Posterior vena cava (tissue), 2 donors: ENCODE measurements around the gene STXBP2. TPM values are rescaled to one million over a fixed set of nuclear protein-coding genes. Genes with fewer than 3 reads are reported as not detected.

Experiments used
- DNase-seq: peaks from one replicate; pipeline ENCODE4 v3.0.0-alpha.2; 2020; ENCODE audit warnings: low spot score
- intact Hi-C, 2 donors: fragments of 100-400 bp; cut with DNase I; formaldehyde crosslinking; loops; one replicate each; pipeline versions ENCODE4 v1.14.1 to v1.14.2; 2022 to 2023
- microRNA-seq, 2 donors: library from miRNA; unstranded; fragments of <30 nt; microRNA quantifications; one replicate each; pipeline ENCODE4 v1.2.0, GENCODE V29; 2020 to 2021; ENCODE audit warnings: borderline microRNAs expressed in 2 of 2
- total RNA-seq, 2 donors: library from RNA; stranded (reverse); fragmentation: NEBNext Ultra II Directional; extraction: Animal tissue kit (Norgen Biotek cat#: 25700); gene quantifications; one replicate each; pipeline ENCODE4 v1.2.1, GENCODE V29; 2021
- donor health status: DM: yes; HTN: yes; CAD: no.
- donor health status: DM: yes; HTN: yes; CAD: no.

STXBP2 gene
- total RNA-seq, 2 donors from 2014 or later: 22.5 to 32.4 TPM

DNA sequence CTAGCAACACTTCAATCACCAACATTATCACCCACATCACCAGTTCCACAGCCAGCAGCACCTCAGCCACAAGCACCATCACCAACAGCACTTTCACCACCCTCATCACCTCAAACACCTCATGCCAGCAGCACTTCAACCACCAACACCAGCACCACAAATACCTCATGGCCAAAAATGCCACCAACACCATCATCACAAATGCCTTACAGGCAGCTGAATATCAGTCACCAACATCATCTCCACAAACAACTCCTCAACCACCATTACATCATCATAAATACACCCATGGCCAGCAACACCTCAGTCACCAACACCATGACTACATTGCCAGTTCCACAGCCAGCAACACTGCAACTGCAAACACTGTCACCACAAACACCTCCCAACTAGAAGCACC lies 54.6 kb downstream of the STXBP2 start:
- intact Hi-C loops: no loop called here
- no peak for DNase-seq

DNA sequence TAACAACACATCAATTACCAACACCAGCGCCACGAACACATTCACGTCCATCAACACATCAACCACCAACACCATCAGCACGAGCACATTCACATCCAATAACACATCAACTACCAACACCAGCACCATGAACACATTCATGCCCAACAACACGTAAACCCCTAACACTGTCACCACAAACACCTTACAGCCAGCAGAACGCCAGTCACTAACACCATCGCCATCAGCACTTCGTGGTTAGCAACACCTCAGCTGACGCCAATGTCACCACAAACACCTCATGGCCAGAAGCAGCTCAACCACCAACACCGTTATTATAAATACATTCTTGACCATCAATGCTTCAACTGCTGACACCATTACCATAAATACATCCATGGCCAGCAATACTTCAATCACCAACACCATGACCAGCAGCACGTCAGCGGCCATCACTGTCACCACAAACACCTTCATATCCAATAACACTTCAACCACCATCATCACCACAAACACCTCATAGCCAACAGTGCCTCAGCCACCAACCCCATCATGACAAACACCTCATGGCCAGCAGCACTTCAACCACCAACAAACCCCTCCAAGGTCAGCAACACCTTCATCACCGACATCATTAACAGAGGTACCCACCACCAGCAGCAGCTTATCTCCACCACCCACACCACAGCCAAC lies 55.6 kb downstream of the STXBP2 start:
- intact Hi-C loops: no loop called here
- DNase-seq: no peak

DNA sequence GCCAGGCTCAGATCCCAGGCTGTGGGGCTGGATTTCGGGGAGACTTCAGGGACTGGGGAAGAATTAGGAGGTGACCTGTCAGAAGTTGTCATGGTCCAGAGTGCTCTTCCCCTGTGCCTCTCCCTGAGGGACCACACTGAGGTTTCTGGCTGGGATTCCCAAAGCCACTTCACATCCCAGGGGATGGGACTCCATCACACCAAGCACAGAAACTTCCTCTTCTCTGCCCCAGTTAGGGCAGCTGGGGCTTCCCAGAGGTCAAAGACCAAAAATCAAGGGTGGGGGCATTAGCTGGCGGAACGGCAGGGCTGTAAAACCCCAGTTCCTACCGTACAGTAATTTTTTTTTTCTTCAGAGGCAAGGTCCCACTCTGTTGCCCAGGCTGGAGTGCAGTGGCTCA lies 57.6 kb downstream of the STXBP2 start:
- intact Hi-C loops: no loop called here
- DNase-seq: no peak

Small RNA genes lying within 50 kb of the gene (microRNA-seq; reads per million reads assigned to microRNA genes)
- 0 reads per million in 2 donors for gene MIR6792

Other genes starting within 250 kb of the STXBP2 start
- gene PEX11G, start 148.1 kb upstream of the STXBP2 start, total RNA-seq: 1 to 10 TPM; 2.7 to 4.1 TPM
- gene ZNF358, start 121.0 kb upstream of the STXBP2 start, total RNA-seq: 10 to 100 TPM; 52.3 to 55.0 TPM
- gene MCOLN1, start 114.5 kb upstream of the STXBP2 start, total RNA-seq: 10 to 100 TPM; 23.1 to 26.1 TPM
- gene PNPLA6, start 101.4 kb upstream of the STXBP2 start, total RNA-seq: 10 to 100 TPM; 78.0 to 79.3 TPM
- not detected for gene CAMSAP3, start 41.2 kb upstream of the STXBP2 start, total RNA-seq
- 10 to 100 TPM; 19.4 to 23.0 TPM for gene XAB2, start 7.6 kb upstream of the STXBP2 start, total RNA-seq
- gene PET100, start 7.3 kb upstream of the STXBP2 start, total RNA-seq: 10 to 100 TPM; 65.8 TPM
- gene PCP2, start 3.4 kb upstream of the STXBP2 start, total RNA-seq: not detected
- 1 to 10 TPM; 1.2 to 2.9 TPM for gene RETN, start 31.9 kb downstream of the STXBP2 start, total RNA-seq
- gene MCEMP1, start 40.0 kb downstream of the STXBP2 start, total RNA-seq: 1 to 10 TPM; 2.2 to 3.0 TPM
- 10 to 100 TPM; 71.9 to 83.5 TPM for gene TRAPPC5, start 43.7 kb downstream of the STXBP2 start, total RNA-seq
- under 1 TPM; 0.23 to 0.71 TPM for gene FCER2, start 65.0 kb downstream of the STXBP2 start, total RNA-seq
- gene CLEC4G, start 95.0 kb downstream of the STXBP2 start, total RNA-seq: 1 to 10 TPM; 2.2 to 6.6 TPM
- gene CD209, start 110.4 kb downstream of the STXBP2 start, total RNA-seq: 10 to 100 TPM; 13.4 to 23.0 TPM
- under 1 TPM in 1 of 2 donors, not detected in 1; 0.38 TPM for gene CLEC4M, start 126.1 kb downstream of the STXBP2 start, total RNA-seq
- 10 to 100 TPM; 14.9 to 16.0 TPM for gene EVI5L, start 193.1 kb downstream of the STXBP2 start, total RNA-seq
- gene PRR36, start 237.3 kb downstream of the STXBP2 start, total RNA-seq: under 1 TPM; 0.09 to 0.14 TPM